Vagina (tissue), 2 donors: ENCODE data around the gene OR4D6. TPM values are rescaled to one million over a fixed set of nuclear protein-coding genes. Genes with fewer than 3 reads are reported as not detected.
"Not testable (repeated sequence)": the region's sequence is repeated elsewhere in the genome, so short reads cannot be mapped to it uniquely, and the experiment has no call there.

ENCODE experiments used
- DNase-seq, 2 donors: peaks; one replicate each; pipeline ENCODE4 v3.0.0-alpha.2; 2017; ENCODE audit errors: extremely low spot score in 2 of 2
- H3K27ac ChIP-seq: fragments of 200-600 bp; sonication (generic); one replicate; pipeline ENCODE4 v1.5.1; 2019
- H3K27me3 ChIP-seq: fragments of 200-600 bp; sonication (generic); one replicate; pipeline ENCODE4 v1.5.1; 2019
- H3K36me3 ChIP-seq, 2 donors: fragments of 200-600 bp; sonication (generic); one replicate each; pipeline ENCODE4 v1.5.1; 2017 to 2019
- H3K4me1 ChIP-seq: fragments of 200-600 bp; sonication (generic); one replicate; pipeline ENCODE4 v1.5.1; 2019
- H3K4me3 ChIP-seq, 2 donors: fragments of 200-600 bp; sonication (generic); 1 replicate in 1 of 2; 2 replicates in 1 of 2; pipeline ENCODE4 v1.5.1; 2016 to 2019
- H3K9me3 ChIP-seq: fragments of 200-600 bp; sonication (generic); one replicate; pipeline ENCODE4 v1.5.1; 2019
- POLR2A ChIP-seq, 2 donors: fragments of 450-650 bp; IDR thresholded peaks; one replicate each; pipeline ENCODE4 v1.6.1; 2017; ENCODE audit warnings: antibody characterized with exemption in 2 of 2, mild to moderate bottlenecking in 2 of 2, moderate library complexity in 2 of 2
- POLR2AphosphoS5 ChIP-seq, 2 donors: sonication (generic); formaldehyde crosslinking; IDR thresholded peaks; one replicate each; pipeline ENCODE4 v1.9.0; 2017; ENCODE audit warnings: antibody characterized with exemption in 2 of 2, mild to moderate bottlenecking in 2 of 2, low read depth in 1 of 2; ENCODE audit not compliant: insufficient read depth in 1 of 2
- intact Hi-C: fragments of 100-400 bp; cut with DNase I; formaldehyde crosslinking; loops from one replicate; pipeline ENCODE4 v1.15.1; 2023
- total RNA-seq: library from RNA; depleted of rRNA; stranded (reverse); fragments of >200 nt; gene quantifications from one replicate; pipeline ENCODE4 v1.2.3, GENCODE V29; 2016
- TF ChIP-seq, protein P1 (sequence below), 3 experiments: fragments of 450-650 bp in 2 of 3; fragments of 200-600 bp in 1 of 3; sonication (generic) in 1 of 3; IDR thresholded peaks; one replicate each; pipeline ENCODE4 v1.5.1; 2017 to 2019; ENCODE audit warnings: antibody characterized with exemption in 3 of 3, mild to moderate bottlenecking in 2 of 3, moderate library complexity in 2 of 3

The OR4D6 gene
- total RNA-seq, 1 donor from 2014 or later = not detected

DNA sequence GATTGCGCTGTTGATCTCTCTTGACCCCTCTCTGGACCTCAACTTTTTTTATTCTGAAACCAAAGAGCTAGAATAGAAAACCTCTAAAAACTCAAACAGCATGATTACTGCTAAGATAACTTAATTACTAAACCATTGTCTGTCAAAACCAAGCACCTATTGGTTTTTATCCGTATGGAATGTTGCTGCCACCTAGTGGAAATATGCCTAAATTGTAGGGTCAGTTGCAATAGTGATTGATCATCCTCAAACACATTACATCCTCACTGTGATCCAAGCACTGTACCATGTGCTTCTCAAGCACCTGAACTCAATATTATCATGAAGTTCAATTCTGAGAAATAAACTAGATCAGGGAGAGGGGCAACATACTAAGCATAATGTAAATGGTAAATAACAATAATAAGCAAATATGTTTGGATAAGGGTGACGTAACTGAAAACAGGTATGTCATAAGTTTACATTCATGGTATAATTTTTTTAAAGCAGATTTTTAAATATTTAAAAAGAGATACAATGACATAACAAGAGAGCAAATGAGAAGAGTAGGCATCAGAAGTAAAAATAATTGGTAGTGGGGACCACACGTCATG lies 26.7 kb upstream of the OR4D6 start:
- intact Hi-C loops = no loop called here
- H3K4me1 ChIP-seq = no peaks in the 10 kb centered on the region
- H3K4me3 ChIP-seq = no peak overlapping the region
- H3K27me3 ChIP-seq = no peaks in the 10 kb centered on the region
- TF ChIP-seq, protein P1, sequence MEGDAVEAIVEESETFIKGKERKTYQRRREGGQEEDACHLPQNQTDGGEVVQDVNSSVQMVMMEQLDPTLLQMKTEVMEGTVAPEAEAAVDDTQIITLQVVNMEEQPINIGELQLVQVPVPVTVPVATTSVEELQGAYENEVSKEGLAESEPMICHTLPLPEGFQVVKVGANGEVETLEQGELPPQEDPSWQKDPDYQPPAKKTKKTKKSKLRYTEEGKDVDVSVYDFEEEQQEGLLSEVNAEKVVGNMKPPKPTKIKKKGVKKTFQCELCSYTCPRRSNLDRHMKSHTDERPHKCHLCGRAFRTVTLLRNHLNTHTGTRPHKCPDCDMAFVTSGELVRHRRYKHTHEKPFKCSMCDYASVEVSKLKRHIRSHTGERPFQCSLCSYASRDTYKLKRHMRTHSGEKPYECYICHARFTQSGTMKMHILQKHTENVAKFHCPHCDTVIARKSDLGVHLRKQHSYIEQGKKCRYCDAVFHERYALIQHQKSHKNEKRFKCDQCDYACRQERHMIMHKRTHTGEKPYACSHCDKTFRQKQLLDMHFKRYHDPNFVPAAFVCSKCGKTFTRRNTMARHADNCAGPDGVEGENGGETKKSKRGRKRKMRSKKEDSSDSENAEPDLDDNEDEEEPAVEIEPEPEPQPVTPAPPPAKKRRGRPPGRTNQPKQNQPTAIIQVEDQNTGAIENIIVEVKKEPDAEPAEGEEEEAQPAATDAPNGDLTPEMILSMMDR (IDR thresholded peaks at IDR 0.05) = peak in 2 of 3 experiments; percentile 4 to 30
- TF ChIP-seq POLR2A (IDR thresholded peaks at IDR 0.05) (no peak), POLR2AphosphoS5 (IDR thresholded peaks at IDR 0.05; ENCODE audit: insufficient read depth in 1 of 2, low read depth in 1 of 2) (no peak)
- DNase-seq = no peak
- H3K9me3 ChIP-seq = no peaks in the 10 kb centered on the region
- no peaks in the 10 kb centered on the region for H3K36me3 ChIP-seq
- H3K27ac ChIP-seq = no peak overlapping the region

DNA sequence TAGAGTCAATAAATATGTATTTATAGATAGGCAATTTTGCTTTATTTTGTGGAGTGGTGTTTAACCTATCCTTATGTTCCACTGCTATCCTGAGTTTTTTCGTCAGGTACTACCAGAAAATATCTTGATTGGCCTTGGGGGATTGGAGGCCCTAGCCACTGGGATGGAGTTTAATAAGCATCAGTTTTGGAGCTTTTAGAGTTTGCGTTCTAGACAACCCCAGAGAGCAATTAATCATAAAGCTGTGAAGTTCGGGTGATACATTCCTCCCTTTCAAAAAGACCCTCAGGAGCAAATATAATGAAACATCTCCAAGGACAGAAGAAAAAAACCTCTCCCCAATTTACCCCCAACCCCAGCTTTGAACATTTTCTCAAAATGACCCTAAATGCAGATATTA lies 20.6 kb upstream of the OR4D6 start, which contains the start of gene OR5A1:
OR5A1 (plus strand) TSS at position 301 of the 400 bp plus-strand sequence. CDS start 6,700 bp downstream, outside the sequence.
- Histone ChIP-seq H3K27me3 (no peaks in the 10 kb centered on the region), H3K4me1 (no peaks in the 10 kb centered on the region), H3K4me3 (no peak within 1 kb of the TSS), H3K36me3 (no peaks in the 10 kb centered on the region), H3K9me3 (no peaks in the 10 kb centered on the region), H3K27ac (no peak within 1 kb of the TSS)
- intact Hi-C loops = no loop called here
- no peak for DNase-seq
- no peak for TF ChIP-seq POLR2AphosphoS5 (IDR thresholded peaks at IDR 0.05; ENCODE audit: insufficient read depth in 1 of 2, low read depth in 1 of 2)

DNA sequence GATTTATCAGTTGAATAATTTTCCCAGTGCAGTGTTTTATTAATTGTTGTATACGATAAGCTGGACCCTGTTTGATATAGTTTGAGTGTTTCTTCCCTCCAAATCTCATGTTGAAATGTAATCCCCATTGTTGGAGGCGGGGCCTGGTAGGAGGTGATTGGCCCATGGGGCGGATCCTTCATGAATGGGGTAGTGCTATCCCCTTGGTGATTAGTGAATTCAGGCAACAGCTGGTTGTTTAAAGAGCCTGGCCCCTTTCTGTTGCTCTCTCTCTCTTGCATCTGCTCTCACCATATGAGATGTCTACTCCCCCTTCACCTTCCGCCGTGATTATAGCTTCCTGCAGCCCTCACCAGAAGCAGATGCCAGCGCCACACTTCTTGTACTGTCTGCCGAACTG lies 19.0 kb upstream of the OR4D6 start:
- intact Hi-C loops = no loop called here
- H3K9me3 ChIP-seq = no peaks in the 10 kb centered on the region
- no peaks in the 10 kb centered on the region for H3K4me1 ChIP-seq
- DNase-seq = no peak
- TF ChIP-seq POLR2AphosphoS5 (IDR thresholded peaks at IDR 0.05; ENCODE audit: insufficient read depth in 1 of 2, low read depth in 1 of 2) = no peak
- H3K36me3 ChIP-seq = no peaks in the 10 kb centered on the region
- H3K27me3 ChIP-seq = no peaks in the 10 kb centered on the region
- H3K4me3 ChIP-seq = no peak overlapping the region
- no peak overlapping the region for H3K27ac ChIP-seq

DNA sequence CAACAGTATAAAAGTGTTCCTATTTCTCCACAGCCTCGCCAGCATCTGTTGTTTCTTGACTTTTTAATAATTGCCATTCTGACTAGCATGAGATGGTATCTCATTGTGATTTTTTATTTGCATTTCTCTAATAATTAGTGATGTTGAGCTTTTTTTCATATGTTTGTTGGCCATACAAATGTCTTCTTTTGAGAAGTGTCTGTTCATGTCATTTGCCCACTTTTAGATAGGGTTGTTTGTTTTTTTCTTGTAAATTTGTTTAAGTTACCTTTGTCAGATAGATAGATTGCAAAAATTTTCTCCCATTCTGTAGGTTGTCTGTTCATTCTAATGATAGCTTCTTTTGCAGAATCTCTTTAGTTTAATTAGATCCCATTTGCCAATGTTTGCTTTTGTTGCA lies 11.1 kb upstream of the OR4D6 start:
- H3K36me3 ChIP-seq, intact Hi-C loops, H3K4me1 ChIP-seq, H3K27me3 ChIP-seq, H3K9me3 ChIP-seq, H3K4me3 ChIP-seq, DNase-seq, H3K27ac ChIP-seq: not testable (repeated sequence)

DNA sequence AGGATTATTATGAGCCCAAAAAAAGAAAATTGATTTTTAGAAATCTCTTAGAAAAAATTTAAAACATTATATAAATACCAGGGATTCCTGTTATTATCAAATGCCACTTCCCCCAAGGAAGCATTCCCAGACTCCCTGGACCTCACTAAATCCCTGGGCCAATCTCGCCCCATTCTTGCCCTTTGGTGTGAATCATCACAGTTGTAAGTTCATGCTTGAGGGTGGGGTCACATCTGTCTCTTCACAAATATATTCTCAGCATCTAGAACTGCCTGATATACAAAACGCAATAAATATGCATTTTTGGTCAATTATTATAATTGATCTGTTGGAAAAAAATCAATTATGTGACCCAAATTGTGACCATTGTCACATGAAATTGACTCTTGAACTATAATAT lies 8.3 kb upstream of the OR4D6 start:
- TF ChIP-seq, protein P1 (IDR thresholded peaks at IDR 0.05) = no peak
- TF ChIP-seq POLR2A (IDR thresholded peaks at IDR 0.05) (no peak), POLR2AphosphoS5 (IDR thresholded peaks at IDR 0.05; ENCODE audit: insufficient read depth in 1 of 2, low read depth in 1 of 2) (no peak)
- Histone ChIP-seq H3K36me3 (no peaks in the 10 kb centered on the region), H3K4me1 (no peaks in the 10 kb centered on the region), H3K4me3 (no peak overlapping the region), H3K9me3 (no peaks in the 10 kb centered on the region), H3K27me3 (no peaks in the 10 kb centered on the region), H3K27ac (no peak overlapping the region)
- intact Hi-C loops = no loop called here
- no peak for DNase-seq

DNA sequence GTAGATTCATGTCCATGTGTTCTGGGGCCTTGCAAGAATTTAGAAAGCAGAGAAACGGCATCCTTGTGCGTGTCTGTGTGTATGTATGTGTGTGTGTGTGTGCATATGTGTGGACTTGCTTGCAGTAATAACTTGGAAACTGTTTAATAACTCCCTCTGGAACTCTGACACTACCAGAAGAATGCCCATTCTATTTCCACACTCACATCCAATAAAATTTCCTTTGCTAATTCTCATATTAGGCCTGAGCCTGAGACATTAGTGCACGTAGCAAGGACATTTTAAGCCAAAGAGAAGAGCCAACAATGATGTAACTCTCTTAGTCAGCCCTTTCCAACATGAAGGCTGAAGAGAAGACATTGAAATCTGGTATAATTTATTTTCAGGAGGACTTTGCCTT lies 3.2 kb downstream of the OR4D6 start:
- DNase-seq = no peak
- no peaks in the 10 kb centered on the region for H3K27me3 ChIP-seq
- H3K36me3 ChIP-seq = no peaks in the 10 kb centered on the region
- TF ChIP-seq, protein P1 (IDR thresholded peaks at IDR 0.05) = no peak
- no peak for TF ChIP-seq POLR2AphosphoS5 (IDR thresholded peaks at IDR 0.05; ENCODE audit: insufficient read depth in 1 of 2, low read depth in 1 of 2)
- TF ChIP-seq POLR2A (IDR thresholded peaks at IDR 0.05) = no peak
- H3K4me3 ChIP-seq = no peak overlapping the region
- H3K9me3 ChIP-seq = no peaks in the 10 kb centered on the region
- intact Hi-C loops = no loop called here
- no peak overlapping the region for H3K27ac ChIP-seq
- no peaks in the 10 kb centered on the region for H3K4me1 ChIP-seq
